ENCODE measurements around the gene VWA8.

The VWA8 gene

GRCh38 chr13:41674246-41674645 lies 286.7 kb downstream of the VWA8 start:
- H3K4me1 ChIP-seq (ENCODE audit: control insufficient read depth in 5 of 5, insufficient read depth in 5 of 5, low read length in 5 of 5): no peaks in the 10 kb centered on the region
- no peak overlapping the region for H3K4me3 ChIP-seq (ENCODE audit: low read depth in 1 of 5, low read length in 5 of 5)
- no peak overlapping the region for H3K27ac ChIP-seq (ENCODE audit: low read depth, low read length)
- no peak overlapping the region for H3K9ac ChIP-seq (ENCODE audit: low read length in 5 of 5)
- H3K36me3 ChIP-seq (ENCODE audit: control insufficient read depth in 5 of 5, insufficient read depth in 5 of 5, low read length in 5 of 5): peaks cover 0 to 8% (median 4%) of the 10 kb centered on the region in 5 donors
- no peaks in the 10 kb centered on the region for H3K27me3 ChIP-seq (ENCODE audit: control insufficient read depth in 5 of 5, insufficient read depth in 4 of 5, low read length in 5 of 5)
- H3K9me3 ChIP-seq (ENCODE audit: control insufficient read depth in 5 of 5, low read length in 5 of 5): no peaks in the 10 kb centered on the region

GRCh38 chr13:41673640-41674039 lies 287.3 kb downstream of the VWA8 start:
- H3K4me3 ChIP-seq (ENCODE audit: low read depth in 1 of 5, low read length in 5 of 5): no peak overlapping the region
- H3K27me3 ChIP-seq (ENCODE audit: control insufficient read depth in 5 of 5, insufficient read depth in 4 of 5, low read length in 5 of 5): no peaks in the 10 kb centered on the region
- peaks cover 0 to 8% (median 4%) of the 10 kb centered on the region in 5 donors for H3K36me3 ChIP-seq (ENCODE audit: control insufficient read depth in 5 of 5, insufficient read depth in 5 of 5, low read length in 5 of 5)
- H3K9me3 ChIP-seq (ENCODE audit: control insufficient read depth in 5 of 5, low read length in 5 of 5): no peaks in the 10 kb centered on the region
- H3K4me1 ChIP-seq (ENCODE audit: control insufficient read depth in 5 of 5, insufficient read depth in 5 of 5, low read length in 5 of 5): no peaks in the 10 kb centered on the region
- H3K9ac ChIP-seq (ENCODE audit: low read length in 5 of 5): no peak overlapping the region
- no peak overlapping the region for H3K27ac ChIP-seq (ENCODE audit: low read depth, low read length)

DNA sequence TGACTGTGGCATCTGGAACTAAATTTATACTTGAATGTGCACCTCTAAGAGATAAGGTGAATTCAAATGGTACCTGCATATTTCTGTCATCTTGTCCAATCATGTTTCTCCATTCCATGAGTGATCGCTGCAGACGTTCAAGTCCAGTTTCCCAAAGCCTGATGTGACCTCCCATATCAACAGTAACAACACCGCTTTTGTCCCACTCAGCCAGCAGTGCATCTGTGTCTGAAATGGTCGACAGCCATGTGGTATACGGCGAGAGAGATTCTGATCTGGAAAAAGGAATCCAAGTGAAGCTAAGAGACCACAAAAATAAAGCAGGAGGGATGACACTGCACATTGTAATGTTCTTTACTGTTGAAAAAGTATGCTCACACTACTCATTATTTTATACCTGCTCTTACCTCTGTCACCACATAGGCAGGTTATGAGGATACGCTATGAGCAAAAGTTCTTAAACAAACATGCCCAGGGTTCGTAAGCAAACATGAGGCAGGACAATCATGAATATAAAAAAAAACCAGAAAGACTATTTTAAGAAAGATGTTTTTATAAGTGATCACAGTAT lies 290.0 kb downstream of the VWA8 start:
- Histone ChIP-seq H3K4me1 (ENCODE audit: control insufficient read depth in 5 of 5, insufficient read depth in 5 of 5, low read length in 5 of 5) (no peaks in the 10 kb centered on the region), H3K27ac (ENCODE audit: low read depth, low read length) (no peak overlapping the region), H3K36me3 (ENCODE audit: control insufficient read depth in 5 of 5, insufficient read depth in 5 of 5, low read length in 5 of 5) (peaks cover 0 to 8% (median 4%) of the 10 kb centered on the region in 5 donors), H3K27me3 (ENCODE audit: control insufficient read depth in 5 of 5, insufficient read depth in 4 of 5, low read length in 5 of 5) (no peaks in the 10 kb centered on the region), H3K9ac (ENCODE audit: low read length in 5 of 5) (no peak overlapping the region), H3K9me3 (ENCODE audit: control insufficient read depth in 5 of 5, low read length in 5 of 5) (no peaks in the 10 kb centered on the region), H3K4me3 (ENCODE audit: low read depth in 1 of 5, low read length in 5 of 5) (no peak overlapping the region)

GRCh38 chr13:41668130-41668757 lies 292.7 kb downstream of the VWA8 start:
- H3K27ac ChIP-seq (ENCODE audit: low read depth, low read length): no peak overlapping the region

GRCh38 chr13:41666644-41667043 lies 294.3 kb downstream of the VWA8 start:
- Histone ChIP-seq H3K27ac (ENCODE audit: low read depth, low read length) (no peak overlapping the region), H3K36me3 (ENCODE audit: control insufficient read depth in 5 of 5, insufficient read depth in 5 of 5, low read length in 5 of 5) (peaks cover 0 to 8% (median 4%) of the 10 kb centered on the region in 5 donors), H3K4me1 (ENCODE audit: control insufficient read depth in 5 of 5, insufficient read depth in 5 of 5, low read length in 5 of 5) (no peaks in the 10 kb centered on the region), H3K9me3 (ENCODE audit: control insufficient read depth in 5 of 5, low read length in 5 of 5) (no peaks in the 10 kb centered on the region), H3K9ac (ENCODE audit: low read length in 5 of 5) (no peak overlapping the region), H3K27me3 (ENCODE audit: control insufficient read depth in 5 of 5, insufficient read depth in 4 of 5, low read length in 5 of 5) (no peaks in the 10 kb centered on the region), H3K4me3 (ENCODE audit: low read depth in 1 of 5, low read length in 5 of 5) (no peak overlapping the region)

More at GRCh38 chr13:41668130-41668757, 292.7 kb downstream of the VWA8 start:
- Histone ChIP-seq H3K9ac (ENCODE audit: low read length in 5 of 5) (no peak overlapping the region), H3K36me3 (ENCODE audit: control insufficient read depth in 5 of 5, insufficient read depth in 5 of 5, low read length in 5 of 5) (peaks cover 0 to 8% (median 4%) of the 10 kb centered on the region in 5 donors), H3K27me3 (ENCODE audit: control insufficient read depth in 5 of 5, insufficient read depth in 4 of 5, low read length in 5 of 5) (no peaks in the 10 kb centered on the region), H3K9me3 (ENCODE audit: control insufficient read depth in 5 of 5, low read length in 5 of 5) (no peaks in the 10 kb centered on the region), H3K4me1 (ENCODE audit: control insufficient read depth in 5 of 5, insufficient read depth in 5 of 5, low read length in 5 of 5) (no peaks in the 10 kb centered on the region), H3K4me3 (ENCODE audit: low read depth in 1 of 5, low read length in 5 of 5) (no peak overlapping the region)

- no peaks in the 10 kb centered on the region for H3K9me3 ChIP-seq (ENCODE audit: control insufficient read depth in 5 of 5, low read length in 5 of 5)
- H3K36me3 ChIP-seq (ENCODE audit: control insufficient read depth in 5 of 5, insufficient read depth in 5 of 5, low read length in 5 of 5): peaks cover 0 to 2% (median 0%) of the 10 kb centered on the region in 5 donors
- peaks cover 0 to 7% (median 6%) of the 10 kb centered on the region in 5 donors for H3K4me1 ChIP-seq (ENCODE audit: control insufficient read depth in 5 of 5, insufficient read depth in 5 of 5, low read length in 5 of 5)
- no peak overlapping the region for H3K9ac ChIP-seq (ENCODE audit: low read length in 5 of 5)
- no peak overlapping the region for H3K4me3 ChIP-seq (ENCODE audit: low read depth in 1 of 5, low read length in 5 of 5)
- no peak overlapping the region for H3K27ac ChIP-seq (ENCODE audit: low read depth, low read length)
- no peaks in the 10 kb centered on the region for H3K27me3 ChIP-seq (ENCODE audit: control insufficient read depth in 5 of 5, insufficient read depth in 4 of 5, low read length in 5 of 5)
Observed at GRCh38 chr13:41660411-41660810, 300.5 kb downstream of the VWA8 start.

GRCh38 chr13:41658057-41658661 lies 302.8 kb downstream of the VWA8 start:
- no peaks in the 10 kb centered on the region for H3K27me3 ChIP-seq (ENCODE audit: control insufficient read depth in 5 of 5, insufficient read depth in 4 of 5, low read length in 5 of 5)
- no peak overlapping the region for H3K4me3 ChIP-seq (ENCODE audit: low read depth in 1 of 5, low read length in 5 of 5)
- H3K9me3 ChIP-seq (ENCODE audit: control insufficient read depth in 5 of 5, low read length in 5 of 5): no peaks in the 10 kb centered on the region
- H3K9ac ChIP-seq (ENCODE audit: low read length in 5 of 5): peak overlapping the region in 1 of 5 donors; percentile 16
- no peak overlapping the region for H3K27ac ChIP-seq (ENCODE audit: low read depth, low read length)
- peaks cover 0 to 7% (median 6%) of the 10 kb centered on the region in 5 donors for H3K4me1 ChIP-seq (ENCODE audit: control insufficient read depth in 5 of 5, insufficient read depth in 5 of 5, low read length in 5 of 5)
- peaks cover 0 to 2% (median 0%) of the 10 kb centered on the region in 5 donors for H3K36me3 ChIP-seq (ENCODE audit: control insufficient read depth in 5 of 5, insufficient read depth in 5 of 5, low read length in 5 of 5)

- Histone ChIP-seq H3K4me3 (ENCODE audit: low read depth in 1 of 5, low read length in 5 of 5) (no peak overlapping the region), H3K27me3 (ENCODE audit: control insufficient read depth in 5 of 5, insufficient read depth in 4 of 5, low read length in 5 of 5) (no peaks in the 10 kb centered on the region), H3K9ac (ENCODE audit: low read length in 5 of 5) (no peak overlapping the region)
Observed at GRCh38 chr13:41655997-41656396, 304.9 kb downstream of the VWA8 start.

DNA sequence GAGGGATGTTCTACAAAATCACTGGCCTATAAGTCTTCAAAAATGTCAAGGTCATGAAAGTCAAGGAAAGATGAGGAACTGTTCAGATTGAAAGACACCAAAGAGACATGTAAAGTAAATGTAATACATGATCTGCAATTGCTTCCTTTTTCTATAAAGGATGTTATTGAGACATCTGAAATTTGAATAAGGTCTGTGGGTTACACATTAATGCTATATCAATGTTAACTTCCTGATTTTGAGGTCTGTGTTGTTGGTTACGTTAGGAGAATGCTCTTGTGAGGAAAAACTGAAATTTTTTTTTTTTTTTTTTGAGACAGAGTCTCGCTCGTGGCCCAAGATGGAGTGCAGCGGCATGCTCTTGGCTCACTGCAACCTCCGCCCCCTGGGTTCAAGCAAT lies 306.1 kb downstream of the VWA8 start:
- Histone ChIP-seq H3K36me3 (ENCODE audit: control insufficient read depth in 5 of 5, insufficient read depth in 5 of 5, low read length in 5 of 5) (peaks cover 0 to 2% (median 0%) of the 10 kb centered on the region in 5 donors), H3K9ac (ENCODE audit: low read length in 5 of 5) (no peak overlapping the region), H3K9me3 (ENCODE audit: control insufficient read depth in 5 of 5, low read length in 5 of 5) (no peaks in the 10 kb centered on the region), H3K27me3 (ENCODE audit: control insufficient read depth in 5 of 5, insufficient read depth in 4 of 5, low read length in 5 of 5) (no peaks in the 10 kb centered on the region), H3K27ac (ENCODE audit: low read depth, low read length) (no peak overlapping the region), H3K4me3 (ENCODE audit: low read depth in 1 of 5, low read length in 5 of 5) (no peak overlapping the region), H3K4me1 (ENCODE audit: control insufficient read depth in 5 of 5, insufficient read depth in 5 of 5, low read length in 5 of 5) (peaks cover 0 to 18% (median 14%) of the 10 kb centered on the region in 5 donors)

More at GRCh38 chr13:41655997-41656396, 304.9 kb downstream of the VWA8 start:
- Histone ChIP-seq H3K9me3 (ENCODE audit: control insufficient read depth in 5 of 5, low read length in 5 of 5) (no peaks in the 10 kb centered on the region), H3K4me1 (ENCODE audit: control insufficient read depth in 5 of 5, insufficient read depth in 5 of 5, low read length in 5 of 5) (peaks cover 0 to 18% (median 12%) of the 10 kb centered on the region in 5 donors), H3K36me3 (ENCODE audit: control insufficient read depth in 5 of 5, insufficient read depth in 5 of 5, low read length in 5 of 5) (peaks cover 0 to 2% (median 0%) of the 10 kb centered on the region in 5 donors), H3K27ac (ENCODE audit: low read depth, low read length) (no peak overlapping the region)

DNA sequence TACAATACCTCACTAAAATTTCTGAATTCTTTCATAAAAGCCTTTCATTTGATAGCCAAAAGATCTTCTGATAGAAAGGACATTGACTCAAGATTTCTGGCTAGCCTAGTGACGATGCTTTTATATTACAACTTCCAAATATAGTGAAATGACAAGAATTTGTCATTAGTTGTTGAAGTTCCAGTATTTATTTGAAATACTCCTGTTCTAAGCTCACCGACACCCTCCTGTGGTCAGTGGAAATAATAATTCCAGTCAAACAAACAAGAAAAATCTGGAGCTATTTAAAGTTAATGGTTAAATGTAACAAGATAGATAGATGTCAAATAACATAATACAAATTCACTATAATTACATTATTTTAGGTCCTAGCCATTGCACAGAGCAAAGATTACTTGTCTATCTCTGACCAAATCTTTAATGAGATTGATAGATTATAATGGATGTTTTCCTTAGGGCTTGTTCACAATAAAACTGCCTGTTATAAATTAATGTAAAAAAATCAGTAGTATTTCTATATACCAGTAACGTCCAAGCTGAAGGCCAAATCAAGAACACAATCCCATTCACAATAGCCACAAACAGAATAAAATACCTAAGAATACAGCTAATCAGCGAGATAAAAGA lies 308.1 kb downstream of the VWA8 start:
- no peak overlapping the region for H3K27ac ChIP-seq (ENCODE audit: low read depth, low read length)
- H3K4me1 ChIP-seq (ENCODE audit: control insufficient read depth in 5 of 5, insufficient read depth in 5 of 5, low read length in 5 of 5): peaks cover 0 to 17% (median 13%) of the 10 kb centered on the region in 5 donors
- H3K4me3 ChIP-seq (ENCODE audit: low read depth in 1 of 5, low read length in 5 of 5): no peak overlapping the region
- no peak overlapping the region for H3K9ac ChIP-seq (ENCODE audit: low read length in 5 of 5)
- H3K9me3 ChIP-seq (ENCODE audit: control insufficient read depth in 5 of 5, low read length in 5 of 5): no peaks in the 10 kb centered on the region
- peaks cover 0 to 2% (median 0%) of the 10 kb centered on the region in 5 donors for H3K36me3 ChIP-seq (ENCODE audit: control insufficient read depth in 5 of 5, insufficient read depth in 5 of 5, low read length in 5 of 5)
- H3K27me3 ChIP-seq (ENCODE audit: control insufficient read depth in 5 of 5, insufficient read depth in 4 of 5, low read length in 5 of 5): no peaks in the 10 kb centered on the region

Measured in subcutaneous abdominal adipose tissue (tissue), 5 donors.